Measurements from ENCODE around the gene GPR42. TPM values are rescaled to one million over a fixed set of nuclear protein-coding genes. Genes with fewer than 3 reads are reported as not detected.
A peak's percentile ranks its signal among the peaks of the same experiment; 100 is the strongest.
"Not testable (repeated sequence)": the region's sequence is repeated elsewhere in the genome, so short reads cannot be mapped to it uniquely, and the experiment has no call there.

GPR42 gene
- total and polyA plus RNA-seq, 9 donors, result not detected

- TF ChIP-seq POLR2A (IDR thresholded peaks at IDR 0.05), result no peak
- no peak for TF ChIP-seq EP300 (IDR thresholded peaks at IDR 0.05)
- no peak for TF ChIP-seq CTCF (IDR thresholded peaks at IDR 0.05)
Observed at GRCh38 chr19:35354898-35355297, 16.0 kb upstream of the GPR42 start.

GRCh38 chr19:35355791-35356460, 14.9 kb upstream of the GPR42 start:
- DNase-seq, result peak in 2 of 5 donors; percentile 10 to 24
- Histone ChIP-seq H3K27me3 (no peaks in the 10 kb centered on the region), H3K27ac (no peak overlapping the region), H3K36me3 (no peaks in the 10 kb centered on the region), H3K4me3 (no peak overlapping the region), H3K4me1 (ENCODE audit: insufficient read depth) (no peaks in the 10 kb centered on the region), H3K9me3 (no peaks in the 10 kb centered on the region)
- intact Hi-C loops (cut with DNase I), result loop anchor here in 1 of 4 donors (10.0 kb wide), 1 partner anchor 139 kb away; the partner anchor contains the start of gene KRTDAP
- no peak for TF ChIP-seq CTCF (IDR thresholded peaks at IDR 0.05)
- TF ChIP-seq EP300 (IDR thresholded peaks at IDR 0.05), result no peak
- TF ChIP-seq POLR2A (IDR thresholded peaks at IDR 0.05), result no peak
- 52 to 59% (median 56%) methylated on average over 6 of the region's 6 CpGs for WGBS, 3 donors

More at GRCh38 chr19:35354898-35355297, 16.0 kb upstream of the GPR42 start:
- Histone ChIP-seq H3K27me3 (no peaks in the 10 kb centered on the region), H3K9me3 (no peaks in the 10 kb centered on the region), H3K36me3 (no peaks in the 10 kb centered on the region), H3K27ac (no peak overlapping the region), H3K4me3 (no peak overlapping the region), H3K4me1 (ENCODE audit: insufficient read depth) (no peaks in the 10 kb centered on the region)
- 90 to 92% (median 91%) methylated on average over 8 of the region's 8 CpGs for WGBS, 3 donors
- intact Hi-C loops (cut with DNase I), result loop anchor here in 3 of 4 donors (5.0 to 10.0 kb wide), 3 partner anchors 83 to 142 kb away; partner anchors contain the start of gene KRTDAP (in 1 of the 3)
- peak in 1 of 5 donors; percentile 6 for DNase-seq

GRCh38 chr19:35357867-35358573, 12.8 kb upstream of the GPR42 start, which contains the start of gene FFAR3:
FFAR3 (plus strand) TSS chr19:35358460; CDS start chr19:35358891, 431 bp downstream.
- Histone ChIP-seq H3K9me3 (no peaks in the 10 kb centered on the region), H3K27ac (no peak within 1 kb of the TSS), H3K4me1 (ENCODE audit: insufficient read depth) (no peaks in the 10 kb centered on the region), H3K36me3 (no peaks in the 10 kb centered on the region), H3K4me3 (no peak within 1 kb of the TSS), H3K27me3 (no peaks in the 10 kb centered on the region)
- intact Hi-C loops (cut with DNase I), result loop anchor here in 1 of 4 donors (10.0 kb wide), 1 partner anchor 137 kb away; the partner anchor contains the start of gene KRTDAP
- TF ChIP-seq POLR2A (IDR thresholded peaks at IDR 0.05) (no peak), EP300 (IDR thresholded peaks at IDR 0.05) (no peak)
- WGBS, 3 donors, result 49 to 58% (median 56%) methylated on average over 18 of the region's 18 CpGs
- peak in 1 of 5 donors; percentile 33 for DNase-seq

- 67 to 82% (median 78%) methylated on average over 9 to 12 of the region's 16 CpGs for WGBS, 3 donors
- DNase-seq, result peak in 1 of 5 donors; percentile 25
- not testable (repeated sequence) for H3K27ac ChIP-seq; H3K4me1 ChIP-seq (ENCODE audit: insufficient read depth); H3K9me3 ChIP-seq; H3K36me3 ChIP-seq; H3K27me3 ChIP-seq; H3K4me3 ChIP-seq
- intact Hi-C loops (cut with DNase I), result loop anchor here in 1 of 4 donors (10.0 kb wide), 1 partner anchor 136 kb away; the partner anchor contains the start of gene KRTDAP
Observed at GRCh38 chr19:35358834-35359233, 12.0 kb upstream of the GPR42 start.

GRCh38 chr19:35359395-35359794, 11.5 kb upstream of the GPR42 start:
- H3K27me3 ChIP-seq; DNase-seq; H3K9me3 ChIP-seq; H3K36me3 ChIP-seq; H3K4me1 ChIP-seq (ENCODE audit: insufficient read depth); H3K27ac ChIP-seq; H3K4me3 ChIP-seq: not testable (repeated sequence)
- 85 to 95% (median 88%) methylated on average over 19 of the region's 21 CpGs for WGBS, 3 donors
- intact Hi-C loops (cut with DNase I), result loop anchor here in 1 of 4 donors (10.0 kb wide), 1 partner anchor 135 kb away; the partner anchor contains the start of gene KRTDAP

GRCh38 chr19:35360081-35360480, 10.8 kb upstream of the GPR42 start:
- intact Hi-C loops (cut with DNase I); H3K4me3 ChIP-seq; H3K36me3 ChIP-seq; H3K9me3 ChIP-seq; H3K4me1 ChIP-seq (ENCODE audit: insufficient read depth); DNase-seq; H3K27ac ChIP-seq; H3K27me3 ChIP-seq: not testable (repeated sequence)
- WGBS, 3 donors, result 83 to 90% (median 86%) methylated on average over 1 to 3 of the region's 5 CpGs

Data from ovary (tissue), 9 donors.